C4-2B (cell line): ENCODE measurements around the gene PHF12.

Experiments
- ZFX ChIP-seq: fragments of 450-650 bp; IDR thresholded peaks from 2 replicates; pipeline ENCODE4 v1.6.1; 2017
- TF ChIP-seq, protein P1 (sequence below): fragments of 450-650 bp; conservative IDR thresholded peaks from 2 replicates; pipeline ENCODE4 v1.5.1; 2017; ENCODE audit warnings: mild to moderate bottlenecking

DNA sequence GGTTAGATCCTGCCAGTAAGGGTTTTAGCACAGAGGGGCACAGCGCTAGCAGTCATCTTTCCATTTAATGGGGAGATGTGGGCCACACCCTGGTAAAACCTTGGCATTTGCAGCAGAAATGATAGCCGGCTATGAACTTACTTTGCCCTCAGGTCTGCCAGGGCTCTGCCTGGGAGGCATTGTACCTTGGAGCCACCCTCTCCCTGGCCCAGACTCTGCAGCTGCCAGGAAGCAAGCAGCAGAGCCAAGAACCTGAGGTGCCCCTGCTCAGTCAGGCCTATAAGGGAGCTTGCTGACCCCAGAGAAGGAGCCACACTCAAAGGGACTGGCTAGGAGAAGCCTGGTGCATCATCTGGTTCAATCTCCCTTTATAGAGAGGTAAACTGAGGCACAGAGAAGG is 23.7 kb upstream of the PHF12 start:
- TF ChIP-seq, protein P1, sequence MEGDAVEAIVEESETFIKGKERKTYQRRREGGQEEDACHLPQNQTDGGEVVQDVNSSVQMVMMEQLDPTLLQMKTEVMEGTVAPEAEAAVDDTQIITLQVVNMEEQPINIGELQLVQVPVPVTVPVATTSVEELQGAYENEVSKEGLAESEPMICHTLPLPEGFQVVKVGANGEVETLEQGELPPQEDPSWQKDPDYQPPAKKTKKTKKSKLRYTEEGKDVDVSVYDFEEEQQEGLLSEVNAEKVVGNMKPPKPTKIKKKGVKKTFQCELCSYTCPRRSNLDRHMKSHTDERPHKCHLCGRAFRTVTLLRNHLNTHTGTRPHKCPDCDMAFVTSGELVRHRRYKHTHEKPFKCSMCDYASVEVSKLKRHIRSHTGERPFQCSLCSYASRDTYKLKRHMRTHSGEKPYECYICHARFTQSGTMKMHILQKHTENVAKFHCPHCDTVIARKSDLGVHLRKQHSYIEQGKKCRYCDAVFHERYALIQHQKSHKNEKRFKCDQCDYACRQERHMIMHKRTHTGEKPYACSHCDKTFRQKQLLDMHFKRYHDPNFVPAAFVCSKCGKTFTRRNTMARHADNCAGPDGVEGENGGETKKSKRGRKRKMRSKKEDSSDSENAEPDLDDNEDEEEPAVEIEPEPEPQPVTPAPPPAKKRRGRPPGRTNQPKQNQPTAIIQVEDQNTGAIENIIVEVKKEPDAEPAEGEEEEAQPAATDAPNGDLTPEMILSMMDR: no peak
- TF ChIP-seq ZFX: no peak
